H1 (cell line): ENCODE results near the gene SLC2A1. TPM values are rescaled to one million over a fixed set of nuclear protein-coding genes. Genes with fewer than 3 reads are reported as not detected.
A peak's percentile ranks its signal among the peaks of the same experiment; 100 is the strongest.

Source experiments
- CTCF ChIA-PET: fragments of 300-600 bp; sonication (Branson Sonifier 250); formaldehyde crosslinking; loops from one replicate; lab custom pipeline; 2021; ENCODE audit not compliant: partially characterized antibody; lab: Charles Lee
- POLR2A ChIA-PET: fragments of 300-600 bp; sonication (Branson Sonifier 250); formaldehyde crosslinking; loops from one replicate; lab custom pipeline; 2021; ENCODE audit warnings: inconsistent platforms; ENCODE audit not compliant: partially characterized antibody; lab: Charles Lee
- DNase-seq, 2 experiments: peaks; one replicate each; pipeline versions ENCODE4 v3.0.0 to v3.0.0-alpha.2; 2010 to 2022; ENCODE audit warnings: low spot score in 2 of 2, low read depth in 1 of 2, mixed read lengths in 1 of 2
- FAIRE-seq: peaks from 2 replicates; lab custom pipeline; 2011; peaks lifted over from hg19 to GRCh38; lab: Jason Lieb, UNC
- H2AFZ ChIP-seq: 2 replicates; pipeline ENCODE4 v1.8.1; 2012; ENCODE audit warnings: low read length, inconsistent platforms
- H2AK5ac ChIP-seq: 2 replicates; pipeline ENCODE4 v1.6.1; 2013; ENCODE audit warnings: low read depth, low read length
- H2BK120ac ChIP-seq: replicated peaks from 2 replicates; pipeline ENCODE3; 2013; ENCODE audit warnings: low read depth, low read length, inconsistent platforms
- H2BK12ac ChIP-seq: 2 replicates; pipeline ENCODE4 v1.6.1; 2013; ENCODE audit warnings: low read depth, low read length
- H2BK15ac ChIP-seq: 2 replicates; pipeline ENCODE4 v1.6.1; 2013; ENCODE audit warnings: low read length
- H2BK20ac ChIP-seq: 2 replicates; pipeline ENCODE4 v1.6.1; 2013; ENCODE audit warnings: low read length
- H2BK5ac ChIP-seq: 2 replicates; pipeline ENCODE4 v1.6.1; 2013; ENCODE audit warnings: low read depth, low read length
- H3K14ac ChIP-seq: 2 replicates; pipeline ENCODE4 v1.6.1; 2013; ENCODE audit warnings: inconsistent platforms; ENCODE audit not compliant: insufficient read length
- H3K18ac ChIP-seq: 2 replicates; pipeline ENCODE4 v1.6.1; 2013; ENCODE audit warnings: low read length; ENCODE audit errors: extremely low read depth
- H3K23ac ChIP-seq: 2 replicates; pipeline ENCODE4 v1.6.1; 2013; ENCODE audit warnings: inconsistent platforms; ENCODE audit not compliant: insufficient read length
- H3K23me2 ChIP-seq: 2 replicates; pipeline ENCODE4 v1.6.1; 2013; ENCODE audit warnings: low read depth, low read length
- H3K27ac ChIP-seq: 2 replicates; pipeline ENCODE4 v1.6.1; 2011; ENCODE audit warnings: low read depth, low read length, inconsistent platforms
- H3K27me3 ChIP-seq, 4 experiments: replicated peaks in 1 of 4; 1 replicate in 1 of 4; 2 replicates in 3 of 4; pipeline versions ENCODE4 v1.6.1 to v1.8.1; 2011 to 2013; ENCODE audit warnings: low read length in 3 of 4, mild to moderate bottlenecking in 3 of 4, inconsistent platforms in 2 of 4, mixed read lengths in 2 of 4, moderate library complexity in 1 of 4; ENCODE audit not compliant: control insufficient read depth in 3 of 4, insufficient read depth in 3 of 4; ENCODE audit errors: extremely low read depth in 1 of 4
- H3K36me3 ChIP-seq, 4 experiments: 2 replicates each; pipeline versions ENCODE4 v1.6.1 to v1.8.1; 2011 to 2013; ENCODE audit warnings: mild to moderate bottlenecking in 4 of 4, low read length in 3 of 4, moderate library complexity in 2 of 4, control low read depth in 1 of 4, inconsistent platforms in 1 of 4; ENCODE audit not compliant: insufficient read depth in 4 of 4, control insufficient read depth in 2 of 4
- H3K4ac ChIP-seq: replicated peaks from 2 replicates; pipeline ENCODE3; 2013; ENCODE audit warnings: low read length, low read depth, mixed read lengths, inconsistent platforms; ENCODE audit not compliant: insufficient read length
- H3K4me1 ChIP-seq, 4 experiments: replicated peaks in 1 of 4; 1 replicate in 1 of 4; 2 replicates in 3 of 4; pipeline versions ENCODE4 v1.6.1 to v1.8.1; 2011 to 2013; ENCODE audit warnings: low read length in 3 of 4, inconsistent platforms in 2 of 4, mixed read lengths in 1 of 4; ENCODE audit not compliant: insufficient read depth in 4 of 4, control insufficient read depth in 3 of 4
- H3K4me2 ChIP-seq, 2 experiments: 2 replicates each; pipeline versions ENCODE4 v1.6.1 to v1.8.1; 2011 to 2013; ENCODE audit warnings: low read depth in 2 of 2, low read length in 2 of 2, control low read depth in 1 of 2, inconsistent platforms in 1 of 2, mild to moderate bottlenecking in 1 of 2; ENCODE audit not compliant: insufficient read depth in 1 of 2
- H3K4me3 ChIP-seq, 4 experiments: fragments of 200-600, 300-600 bp in 1 of 4; sonication (generic), shearing (Covaris generic), sonication (Bioruptor Twin) in 1 of 4; 2 replicates each; pipeline versions ENCODE4 v1.5.1 to v1.8.1; 2011 to 2016; ENCODE audit warnings: low read length in 4 of 4, low read depth in 3 of 4, control low read depth in 2 of 4, inconsistent platforms in 2 of 4, mild to moderate bottlenecking in 2 of 4, mixed read lengths in 1 of 4, moderate library complexity in 1 of 4; ENCODE audit not compliant: insufficient read depth in 2 of 4; ENCODE audit errors: extremely low read depth in 1 of 4
- H3K56ac ChIP-seq: replicated peaks from 2 replicates; pipeline ENCODE3; 2013; ENCODE audit warnings: low read depth, mild to moderate bottlenecking, mixed read lengths, low read length, inconsistent platforms; ENCODE audit not compliant: insufficient read length
- H3K79me1 ChIP-seq: 2 replicates; pipeline ENCODE4 v1.6.1; 2013; ENCODE audit warnings: low read depth, low read length, control low read depth
- H3K79me2 ChIP-seq, 2 experiments: 2 replicates each; pipeline versions ENCODE4 v1.6.1 to v1.8.1; 2012 to 2013; ENCODE audit warnings: low read length in 2 of 2, mild to moderate bottlenecking in 2 of 2, inconsistent platforms in 1 of 2; ENCODE audit not compliant: insufficient read depth in 2 of 2, control insufficient read depth in 1 of 2
- H3K9ac ChIP-seq, 4 experiments: replicated peaks in 1 of 4; 1 replicate in 1 of 4; 2 replicates in 3 of 4; pipeline versions ENCODE4 v1.6.1 to v1.8.1; 2011 to 2013; ENCODE audit warnings: low read depth in 3 of 4, low read length in 3 of 4, control low read depth in 2 of 4, mild to moderate bottlenecking in 2 of 4, moderate library complexity in 2 of 4, inconsistent platforms in 1 of 4; ENCODE audit errors: extremely low read depth in 1 of 4
- H3K9me3 ChIP-seq, 2 experiments: 2 replicates each; pipeline versions ENCODE4 v1.6.1 to v1.8.1; 2012 to 2013; ENCODE audit warnings: mild to moderate bottlenecking in 2 of 2, moderate library complexity in 2 of 2, control low read depth in 1 of 2, inconsistent platforms in 1 of 2, low read depth in 1 of 2, low read length in 1 of 2, mixed read lengths in 1 of 2; ENCODE audit not compliant: insufficient read depth in 2 of 2
- H4K20me1 ChIP-seq, 2 experiments: replicated peaks in 1 of 2; 2 replicates each; pipeline versions ENCODE3 to v1.8.1; 2011 to 2013; ENCODE audit warnings: inconsistent platforms in 2 of 2, low read length in 2 of 2, mild to moderate bottlenecking in 1 of 2; ENCODE audit not compliant: insufficient read depth in 2 of 2, control insufficient read depth in 1 of 2
- H4K5ac ChIP-seq: 2 replicates; pipeline ENCODE4 v1.6.1; 2013; ENCODE audit warnings: low read length, low read depth, mixed read lengths, inconsistent platforms; ENCODE audit not compliant: insufficient read length
- H4K8ac ChIP-seq: 2 replicates; pipeline ENCODE4 v1.8.0; 2013; ENCODE audit warnings: mild to moderate bottlenecking, moderate library complexity, low read length, inconsistent platforms; ENCODE audit not compliant: insufficient read depth; ENCODE audit errors: extremely low read depth
- H4K91ac ChIP-seq: replicated peaks from 2 replicates; pipeline ENCODE3; 2013; ENCODE audit warnings: low read length, mixed read lengths, inconsistent platforms; ENCODE audit not compliant: insufficient read length
- BCL11A ChIP-seq, 2 experiments: IDR thresholded peaks; one replicate each; pipeline ENCODE4 v1.6.1; 2011; ENCODE audit warnings: low read depth in 2 of 2, low read length in 2 of 2, mild to moderate bottlenecking in 2 of 2
- CHD2 ChIP-seq: IDR thresholded peaks from 2 replicates; pipeline ENCODE4 v1.6.1; 2012; ENCODE audit warnings: low read length, improper control_type of control experiment
- FOSL1 ChIP-seq: IDR thresholded peaks from 2 replicates; pipeline ENCODE4 v1.6.1; 2011; ENCODE audit warnings: mild to moderate bottlenecking, low read depth, low read length, moderate library complexity; ENCODE audit not compliant: insufficient read depth
- MAFK ChIP-seq: IDR thresholded peaks from 2 replicates; pipeline ENCODE4 v1.6.1; 2012; ENCODE audit warnings: low read depth, mild to moderate bottlenecking, improper control_type of control experiment, low read length
- TBP ChIP-seq: IDR thresholded peaks from 2 replicates; pipeline ENCODE4 v1.6.1; 2011; ENCODE audit warnings: low read depth, low read length, improper control_type of control experiment
- TCF12 ChIP-seq: IDR thresholded peaks from 2 replicates; pipeline ENCODE4 v1.6.1; 2011; ENCODE audit warnings: low read depth, mild to moderate bottlenecking, low read length
- ZNF274 ChIP-seq: IDR thresholded peaks from 2 replicates; pipeline ENCODE4 v1.7.0; 2012; ENCODE audit warnings: low read length, borderline replicate concordance; ENCODE audit errors: extremely low read depth
- WGBS, 2 experiments: shearing (Covaris generic) in 1 of 2; methylation state at CpG; one replicate each; pipeline versions ENCODE4 v1.1.6 to v1.1.7; 2013 to 2015; ENCODE audit warnings: low lambda C conversion rate in 2 of 2, mixed read lengths in 2 of 2, inconsistent platforms in 1 of 2, low coverage in 1 of 2, missing lambda C conversion rate in 1 of 2; ENCODE audit not compliant: insufficient replicate concordance in 2 of 2, insufficient coverage in 1 of 2, insufficient read length in 1 of 2; ENCODE audit errors: extremely low coverage in 1 of 2, missing lambda C conversion rate in 1 of 2; 5-methylcytosine and 5-hydroxymethylcytosine counted together
- polyA plus RNA-seq, 7 experiments: library from polyadenylated mRNA; depleted of rRNA in 3 of 7; stranded (reverse) in 5 of 7; unstranded in 2 of 7; fragments of >200 nt in 5 of 7; fragments of 200-250 nt in 2 of 7; gene quantifications; 1 replicate in 5 of 7; 2 replicates in 1 of 7; 4 replicates in 1 of 7; pipeline versions ENCODE4 v1.2.1 to v1.2.3, GENCODE V29; 2011 to 2013; ENCODE audit warnings: missing spikeins in 2 of 7, mixed read lengths in 2 of 7
- total RNA-seq: library from RNA; stranded (reverse); fragmentation: NEBNext Ultra II Directional; extraction: Animal tissue kit (Norgen Biotek cat#: 25700); gene quantifications from 2 replicates; pipeline ENCODE4 v1.2.1, GENCODE V29; 2021

SLC2A1 gene
- total and polyA plus RNA-seq, 2 of the 8 experiments (the other 6 are each of a cell fraction or from before 2014, with no cell fraction given) = 230 to 308 TPM

DNA sequence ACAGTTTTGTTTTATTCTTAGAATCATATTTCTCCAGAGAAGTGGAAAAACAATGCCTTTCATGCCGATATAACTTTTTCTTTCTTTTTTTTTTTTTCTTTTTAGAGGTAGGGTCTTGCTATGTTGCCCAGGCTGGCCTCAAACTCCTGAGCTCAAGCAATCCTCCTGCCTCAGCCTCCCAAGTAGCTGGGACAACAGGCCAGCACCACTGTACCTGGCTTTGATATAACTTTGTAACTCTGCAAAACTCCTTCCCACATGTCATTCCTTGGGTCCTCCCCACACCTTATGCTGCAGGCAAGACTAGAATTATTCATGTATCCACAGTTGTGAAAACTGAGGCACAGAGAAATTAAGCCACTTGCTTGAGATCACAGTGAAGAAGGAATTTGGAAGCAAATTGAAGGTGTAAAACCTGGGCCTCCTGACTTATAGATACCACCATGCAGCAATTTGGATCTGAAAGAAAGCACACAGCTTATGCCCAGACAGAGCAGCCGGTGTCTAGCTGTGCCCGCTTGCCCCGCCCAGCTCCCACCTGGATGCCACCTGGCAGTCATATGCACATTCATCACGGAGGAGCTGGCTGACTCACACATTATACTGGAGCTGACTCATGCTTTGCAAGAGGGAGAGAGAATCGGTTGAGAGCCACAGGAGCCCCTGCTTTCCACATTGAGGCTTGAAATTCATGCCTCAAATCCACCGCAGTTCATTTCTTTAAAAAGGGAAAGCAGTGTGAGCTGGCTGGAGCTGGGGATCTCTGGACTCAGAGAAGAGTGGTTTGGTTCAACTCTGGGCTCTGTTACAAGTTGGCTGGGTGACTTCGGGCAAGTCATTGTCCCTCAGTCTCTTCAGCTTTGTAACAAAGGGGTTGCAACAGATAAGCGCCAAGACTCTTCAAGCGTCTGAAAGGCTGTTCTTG is 8.3 kb upstream of the SLC2A1 start:
- Histone ChIP-seq H4K20me1 (no peaks in the 10 kb centered on the region), H3K4me3 (peak overlapping the region in 1 of 4 experiments; percentile 1; a peak in 1 of 8 replicates), H3K23me2 (no peaks in the 10 kb centered on the region), H2BK5ac (peak overlapping the region; percentile 46), H3K9me3 (no peaks in the 10 kb centered on the region), H2BK120ac (peak overlapping the region; percentile 19), H3K56ac (peak overlapping the region; percentile 52), H3K79me1 (no peaks in the 10 kb centered on the region; the same call in 1 of the 2 replicates), H2AFZ (no peak overlapping the region), H3K27me3 (no peaks in the 10 kb centered on the region), H2BK20ac (peak overlapping the region; percentile 72), H2BK12ac (peak overlapping the region; percentile 52; the same call in 1 of the 2 replicates), H4K91ac (peak overlapping the region; percentile 90), H3K18ac (peak overlapping the region; percentile 93), H3K79me2 (no peaks in the 10 kb centered on the region), H3K4ac (peak overlapping the region; percentile 46), H3K4me1 (peaks cover 15 to 24% (median 19%) of the 10 kb centered on the region in 4 experiments), H2BK15ac (0 out of 2 replicates have a peak overlapping the region, but pooled peaks have one; percentile 1), H3K9ac (peak overlapping the region in 3 of 4 experiments; percentile 24 to 45 (median 30); a peak in 4 of 7 replicates), H4K8ac (no peak overlapping the region), H3K4me2 (peak overlapping the region; percentile 19 to 23; a peak in 3 of 4 replicates), H3K27ac (peak overlapping the region; percentile 76), H2AK5ac (0 out of 2 replicates have a peak overlapping the region, but pooled peaks have one; percentile 61), H3K14ac (no peak overlapping the region), H4K5ac (peak overlapping the region; percentile 34), H3K23ac (no peak overlapping the region), H3K36me3 (peaks cover 0 to 3% (median 0%) of the 10 kb centered on the region in 4 experiments; a peak in 2 of 8 replicates)
- ChIA-PET POLR2A (interaction anchor here (0.8 to 2.1 kb wide), 13 partner anchors 8 to 92 kb away, joined by 3 to 10 read pairs (median 5); partner anchors contain the start of gene SLC2A1), CTCF (interaction anchor here (0.6 to 1.6 kb wide), 8 partner anchors 10 to 839 kb away, joined by 3 to 7 read pairs (median 4); no protein-coding TSS in a partner anchor)
- 42% methylated on average over 10 of the region's 10 CpGs; no CpG with 5 or more reads in 1 of the 2 experiments for WGBS, 2 experiments
- peak; percentile 63 to 70 for DNase-seq
- FAIRE-seq = peak; percentile 77
- no peak for TF ChIP-seq BCL11A (IDR thresholded peaks at IDR 0.05; ENCODE audit: low read depth in 2 of 2, low read length in 2 of 2)
- peak; percentile 44 for TF ChIP-seq TBP
- no peak for TF ChIP-seq ZNF274
- no peak for TF ChIP-seq CHD2
- peak; percentile 89 for TF ChIP-seq TCF12
- no peak for TF ChIP-seq FOSL1
- TF ChIP-seq MAFK = peak; percentile 95
